K562 (cell line): ENCODE measurements around the gene RGL2. TPM values are rescaled to one million over a fixed set of nuclear protein-coding genes. Genes with fewer than 3 reads are reported as not detected.

ENCODE experiments used
- ATAC-seq: fragments of 200-7000 bp; cut with Tn5 transposase; 3 replicates; pipeline ENCODE4 v1.9.1; 2020; ENCODE audit warnings: moderate library complexity
- BruUV-seq: library from RNA; stranded (reverse); fragments of 400-500 nt; replicated peaks from 2 replicates; lab custom pipeline; 2021; lab: Mats Ljungman, UMichigan
- CTCF ChIA-PET: fragments of 300-600 bp; formaldehyde crosslinking; extraction: SDS; loops from one replicate; lab custom pipeline; 2021; ENCODE audit warnings: low intra/inter-chr PET ratio; lab: Yijun Ruan, JAX
- POLR2A ChIA-PET: fragments of 300-600, 350-650 bp; sonication (Branson Sonifier 250); formaldehyde crosslinking; extraction: SDS; loops from one replicate; lab custom pipeline; 2021; ENCODE audit warnings: antibody characterized with exemption, inconsistent platforms; lab: Yijun Ruan, JAX
- DNase-seq, 4 experiments: peaks; one replicate each; pipeline versions ENCODE4 v3.0.0 to v3.0.0-alpha.2; 2011 to 2018; ENCODE audit warnings: low spot score in 3 of 4, mixed read lengths in 3 of 4; ENCODE audit errors: extremely low read depth in 1 of 4
- FAIRE-seq: peaks from 2 replicates; lab custom pipeline; 2011; peaks lifted over from hg19 to GRCh38; lab: Jason Lieb, UNC
- H2AFZ ChIP-seq: 2 replicates; pipeline ENCODE4 v1.6.0; 2011; ENCODE audit warnings: low read depth, low read length, control low read depth, inconsistent platforms
- H3K27ac ChIP-seq: fragments of 200-600 bp; 3 replicates; pipeline ENCODE4 v1.8.0; 2011; ENCODE audit warnings: low read depth, mild to moderate bottlenecking, control low read depth, inconsistent platforms, low read length, moderate library complexity, mixed read lengths; ENCODE audit errors: extremely low read depth
- H3K27me3 ChIP-seq, 2 experiments: fragments of 300-600 bp in 1 of 2; 2 replicates in 1 of 2; 3 replicates in 1 of 2; pipeline versions ENCODE4 v1.6.0 to v1.8.0; 2011; ENCODE audit warnings: inconsistent platforms in 2 of 2, low read length in 2 of 2, mild to moderate bottlenecking in 1 of 2, mixed read lengths in 1 of 2, moderate library complexity in 1 of 2; ENCODE audit not compliant: control insufficient read depth in 2 of 2, insufficient read depth in 2 of 2
- H3K36me3 ChIP-seq: fragments of 300-600 bp; 3 replicates; pipeline ENCODE4 v1.8.0; 2011; ENCODE audit warnings: mild to moderate bottlenecking, low read length, inconsistent platforms; ENCODE audit not compliant: control insufficient read depth, insufficient read depth
- H3K4me1 ChIP-seq, 2 experiments: fragments of 200-600 bp in 1 of 2; replicated peaks in 1 of 2; 2 replicates in 1 of 2; 3 replicates in 1 of 2; pipeline versions ENCODE4 v1.5.1 to v1.8.0; 2011; ENCODE audit warnings: inconsistent platforms in 2 of 2, low read length in 2 of 2, mild to moderate bottlenecking in 1 of 2, mixed read lengths in 1 of 2, moderate library complexity in 1 of 2; ENCODE audit not compliant: control insufficient read depth in 2 of 2, insufficient read depth in 2 of 2
- H3K4me2 ChIP-seq: 2 replicates; pipeline ENCODE4 v1.6.1; 2011; ENCODE audit warnings: low read length, control low read depth, inconsistent platforms, mixed read lengths; ENCODE audit not compliant: insufficient read depth
- H3K4me3 ChIP-seq: fragments of 200-600 bp; sonication (generic), shearing (Covaris generic); 2 replicates; pipeline ENCODE4 v1.5.1; 2016; ENCODE audit warnings: control low read depth, inconsistent platforms
- H3K79me2 ChIP-seq: fragments of 200-600 bp; 3 replicates; pipeline ENCODE4 v1.8.0; 2011; ENCODE audit warnings: low read length, inconsistent platforms; ENCODE audit not compliant: control insufficient read depth, insufficient read depth
- H3K9ac ChIP-seq, 2 experiments: 2 replicates each; pipeline versions ENCODE4 v1.6.0 to v1.6.1; 2011; ENCODE audit warnings: low read depth in 2 of 2, low read length in 2 of 2, control low read depth in 1 of 2, inconsistent platforms in 1 of 2, mild to moderate bottlenecking in 1 of 2, mixed read lengths in 1 of 2; ENCODE audit not compliant: insufficient read depth in 1 of 2
- H3K9me1 ChIP-seq: one replicate; pipeline ENCODE4 v1.6.0; 2011; ENCODE audit warnings: inconsistent platforms, mild to moderate bottlenecking, low read length, moderate library complexity; ENCODE audit not compliant: control insufficient read depth, insufficient read depth
- H3K9me3 ChIP-seq: replicated peaks from 2 replicates; pipeline ENCODE4 v1.5.1; 2011; ENCODE audit warnings: low read depth, low read length, inconsistent platforms; ENCODE audit not compliant: control insufficient read depth, insufficient read depth
- H4K20me1 ChIP-seq: replicated peaks from 2 replicates; pipeline ENCODE4 v1.6.1; 2011; ENCODE audit warnings: low read length, inconsistent platforms, mixed read lengths; ENCODE audit not compliant: control insufficient read depth, insufficient read depth
- DMBX1 ChIP-seq: fragments of 250-450 bp; sonication (Bioruptor Pico); IDR thresholded peaks from 2 replicates; pipeline ENCODE4 v1.8.0; 2022; ENCODE audit warnings: inconsistent platforms, mild to moderate bottlenecking, moderate library complexity, borderline replicate concordance
- EHMT2 ChIP-seq: fragments of 450-650 bp; IDR thresholded peaks from 2 replicates; pipeline ENCODE4 v1.6.1; 2018; ENCODE audit warnings: antibody characterized with exemption
- GATAD2B ChIP-seq: fragments of 450-650 bp; IDR thresholded peaks from 2 replicates; pipeline ENCODE4 v1.6.1; 2017; ENCODE audit warnings: mild to moderate bottlenecking, borderline replicate concordance
- IRF2 ChIP-seq: sonication (generic); formaldehyde crosslinking; IDR thresholded peaks from 2 replicates; pipeline ENCODE4 v1.8.1; 2022; ENCODE audit warnings: mild to moderate bottlenecking, missing genetic modification reagents
- LEF1 ChIP-seq: fragments of 450-650 bp; IDR thresholded peaks from 2 replicates; pipeline ENCODE4 v1.6.1; 2016; ENCODE audit warnings: mild to moderate bottlenecking
- RBBP5 ChIP-seq: fragments of 200-600 bp; sonication (generic); IDR thresholded peaks from 2 replicates; pipeline ENCODE4 v1.6.1; 2012; ENCODE audit warnings: borderline replicate concordance, mild to moderate bottlenecking, low read length, control low read depth, inconsistent platforms; ENCODE audit not compliant: insufficient read depth, poor library complexity, severe bottlenecking
- RBM25 ChIP-seq: fragments of 200-400 bp; formaldehyde crosslinking; IDR thresholded peaks from 2 replicates; pipeline ENCODE4 v1.6.1; 2018; ENCODE audit warnings: low read length, low read depth, moderate library complexity; ENCODE audit not compliant: severe bottlenecking
- SMARCC2 ChIP-seq: fragments of 450-650 bp; IDR thresholded peaks from 2 replicates; pipeline ENCODE4 v1.6.1; 2017; ENCODE audit warnings: antibody characterized with exemption, moderate library complexity, mild to moderate bottlenecking, low read depth
- ZC3H11A ChIP-seq: IDR thresholded peaks from 2 replicates; pipeline ENCODE4 v1.6.1; 2012; ENCODE audit warnings: low read depth, low read length, improper control_type of control experiment
- ZFP36 ChIP-seq: fragments of 150-350 bp; IDR thresholded peaks from 2 replicates; pipeline ENCODE4 v1.6.1; 2018; ENCODE audit warnings: low read length, low read depth; ENCODE audit not compliant: partially characterized antibody
- WGBS: fragments of 100-300 bp; shearing (Covaris generic); methylation state at CpG from one replicate; pipeline ENCODE4 v1.1.6; 2016; ENCODE audit warnings: low coverage, mixed read lengths; ENCODE audit not compliant: insufficient coverage; ENCODE audit errors: missing lambda C conversion rate; 5-methylcytosine and 5-hydroxymethylcytosine counted together
- in situ Hi-C: fragments of 300-500 bp; cut with MboI; formaldehyde crosslinking; loops from 4 replicates; pipeline ENCODE4 v1.15.0; 2018; ENCODE audit warnings: inconsistent platforms, mixed read lengths
- intact Hi-C: fragments of 100-400 bp; cut with micrococcal nuclease; formaldehyde crosslinking; loops from 2 replicates; pipeline ENCODE4 v1.14.2; 2022
- polyA plus RNA-seq, 8 experiments: library from polyadenylated mRNA; depleted of rRNA in 4 of 8; stranded (reverse) in 5 of 8; unstranded in 3 of 8; fragments of >200 nt; fragmentation: Nextera tagmentation in 2 of 8; fragmentation: Illumina TruSeq in 1 of 8; extraction: Ambion mirVana in 2 of 8; extraction: Trizol in 1 of 8; gene quantifications; 2 replicates each; pipeline versions ENCODE4 v1.2.1 to v1.2.3, GENCODE V29; 2011 to 2014; ENCODE audit warnings: inconsistent platforms in 1 of 8, missing spikeins in 1 of 8
- total RNA-seq, 7 experiments: library from RNA; depleted of rRNA in 6 of 7; stranded (reverse); fragments of >200 nt in 6 of 7; fragmentation: Illumina TruSeq in 2 of 7; extraction: Trizol in 2 of 7; gene quantifications; 2 replicates each; pipeline versions ENCODE4 v1.2.1 to v1.2.3, GENCODE V29; 2011 to 2021; ENCODE audit warnings: low replicate concordance in 1 of 7
- TF ChIP-seq, protein P1 (sequence below): fragments of 450-650 bp; formaldehyde crosslinking; conservative IDR thresholded peaks from 2 replicates; pipeline ENCODE4 v1.4.0; 2022; ENCODE audit warnings: mild to moderate bottlenecking, missing genetic modification characterization
- TF ChIP-seq, protein P2 (sequence below), 3 experiments: IDR thresholded peaks in 2 of 3; conservative IDR thresholded peaks in 1 of 3; 2 replicates each; pipeline ENCODE4 v1.5.1; 2011 to 2012; ENCODE audit warnings: low read length in 3 of 3, mild to moderate bottlenecking in 3 of 3, control low read depth in 2 of 3, improper control_type of control experiment in 1 of 3, inconsistent platforms in 1 of 3, low read depth in 1 of 3, mixed read lengths in 1 of 3, moderate library complexity in 1 of 3; ENCODE audit not compliant: insufficient read depth in 2 of 3
- TF ChIP-seq, protein P3 (sequence below): sonication (generic); formaldehyde crosslinking; IDR thresholded peaks from 2 replicates; pipeline ENCODE4 v1.8.0; 2022; ENCODE audit warnings: mild to moderate bottlenecking, missing genetic modification reagents, borderline replicate concordance
- TF ChIP-seq, protein P4 (sequence below): IDR thresholded peaks from 2 replicates; pipeline ENCODE4 v1.6.1; 2011; ENCODE audit not compliant: insufficient read length; ENCODE audit errors: extremely low read depth
- TF ChIP-seq, protein P5 (sequence below): fragments of 250-450 bp; sonication (Bioruptor Pico); IDR thresholded peaks from 2 replicates; pipeline ENCODE4 v1.8.0; 2021; ENCODE audit warnings: borderline replicate concordance, mild to moderate bottlenecking, moderate library complexity; ENCODE audit not compliant: poor library complexity, severe bottlenecking

The RGL2 gene
- total and polyA plus RNA-seq, 9 of the 15 experiments (the other 6 are each of a cell fraction or from before 2014, with no cell fraction given), result 1.8 to 57.1 (median 19.5) TPM

DNA sequence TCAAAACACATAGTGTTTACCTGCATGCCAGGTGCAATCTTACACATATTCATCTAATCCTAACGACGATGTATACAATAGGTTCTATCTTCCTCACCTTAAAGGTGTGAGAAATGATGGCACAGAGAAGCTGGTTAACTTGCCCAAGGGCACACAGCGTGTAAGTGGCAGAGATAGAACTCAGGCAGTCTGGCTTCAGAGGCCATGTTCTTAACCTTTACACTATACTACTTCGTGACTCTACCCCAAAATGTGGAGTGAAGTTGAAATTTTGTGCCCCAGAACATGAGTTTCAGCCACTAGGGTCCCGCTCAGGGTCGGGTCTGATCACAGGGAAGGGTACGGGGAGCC lies 27.6 kb downstream of the RGL2 start:
- Histone ChIP-seq H3K4me3 (peak overlapping the region; percentile 93), H2AFZ (peak overlapping the region; percentile 99), H3K4me2 (peak overlapping the region; percentile 99), H3K36me3 (peaks cover 82% of the 10 kb centered on the region), H3K27ac (peak overlapping the region; percentile 98), H3K9me1 (no peaks in the 10 kb centered on the region), H3K9me3 (no peaks in the 10 kb centered on the region), H3K9ac (peak overlapping the region; percentile 93 to 100), H3K4me1 (peaks cover 6 to 34% of the 10 kb centered on the region in 2 experiments), H3K27me3 (no peaks in the 10 kb centered on the region; a peak in 1 of 5 replicates), H4K20me1 (peaks cover 34% of the 10 kb centered on the region), H3K79me2 (peaks cover 63% of the 10 kb centered on the region)
- DNase-seq (peak in 1 of 4 experiments; percentile 58), ATAC-seq (peak; percentile 45), FAIRE-seq (peak; percentile 62)
- under 1% methylated on average over 7 of the region's 7 CpGs for WGBS
- ChIA-PET POLR2A (interaction anchor here (0.5 to 3.2 kb wide), 33 partner anchors 9 to 1663 kb away, joined by 3 to 47 read pairs (median 4); partner anchors contain the start of genes HSD17B8, HSPA1B, PFDN6 and RING1), CTCF (no interaction called here)
- intact Hi-C loops (loop anchor here (10.0 kb wide), 1 partner anchor 304 kb away; no protein-coding TSS in a partner anchor), in situ Hi-C loops (loop anchor here (10.0 kb wide), 1 partner anchor 134 kb away; no protein-coding TSS in a partner anchor)
- no TSS peak for BruUV-seq
- no peak for TF ChIP-seq RBBP5
- peak; percentile 98 for TF ChIP-seq ZFP36
- TF ChIP-seq, protein P1, sequence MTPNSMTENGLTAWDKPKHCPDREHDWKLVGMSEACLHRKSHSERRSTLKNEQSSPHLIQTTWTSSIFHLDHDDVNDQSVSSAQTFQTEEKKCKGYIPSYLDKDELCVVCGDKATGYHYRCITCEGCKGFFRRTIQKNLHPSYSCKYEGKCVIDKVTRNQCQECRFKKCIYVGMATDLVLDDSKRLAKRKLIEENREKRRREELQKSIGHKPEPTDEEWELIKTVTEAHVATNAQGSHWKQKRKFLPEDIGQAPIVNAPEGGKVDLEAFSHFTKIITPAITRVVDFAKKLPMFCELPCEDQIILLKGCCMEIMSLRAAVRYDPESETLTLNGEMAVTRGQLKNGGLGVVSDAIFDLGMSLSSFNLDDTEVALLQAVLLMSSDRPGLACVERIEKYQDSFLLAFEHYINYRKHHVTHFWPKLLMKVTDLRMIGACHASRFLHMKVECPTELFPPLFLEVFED (CRISPR knock-in tag), result no peak
- no peak for TF ChIP-seq EHMT2
- 0 out of 2 replicates have a peak, but pooled peaks have one; percentile 15 for TF ChIP-seq SMARCC2
- TF ChIP-seq, protein P2, sequence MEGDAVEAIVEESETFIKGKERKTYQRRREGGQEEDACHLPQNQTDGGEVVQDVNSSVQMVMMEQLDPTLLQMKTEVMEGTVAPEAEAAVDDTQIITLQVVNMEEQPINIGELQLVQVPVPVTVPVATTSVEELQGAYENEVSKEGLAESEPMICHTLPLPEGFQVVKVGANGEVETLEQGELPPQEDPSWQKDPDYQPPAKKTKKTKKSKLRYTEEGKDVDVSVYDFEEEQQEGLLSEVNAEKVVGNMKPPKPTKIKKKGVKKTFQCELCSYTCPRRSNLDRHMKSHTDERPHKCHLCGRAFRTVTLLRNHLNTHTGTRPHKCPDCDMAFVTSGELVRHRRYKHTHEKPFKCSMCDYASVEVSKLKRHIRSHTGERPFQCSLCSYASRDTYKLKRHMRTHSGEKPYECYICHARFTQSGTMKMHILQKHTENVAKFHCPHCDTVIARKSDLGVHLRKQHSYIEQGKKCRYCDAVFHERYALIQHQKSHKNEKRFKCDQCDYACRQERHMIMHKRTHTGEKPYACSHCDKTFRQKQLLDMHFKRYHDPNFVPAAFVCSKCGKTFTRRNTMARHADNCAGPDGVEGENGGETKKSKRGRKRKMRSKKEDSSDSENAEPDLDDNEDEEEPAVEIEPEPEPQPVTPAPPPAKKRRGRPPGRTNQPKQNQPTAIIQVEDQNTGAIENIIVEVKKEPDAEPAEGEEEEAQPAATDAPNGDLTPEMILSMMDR (IDR thresholded peaks at IDR 0.05 in 2 of 3, conservative IDR thresholded peaks at IDR 0.05 in 1 of 3; ENCODE audit: insufficient read depth in 2 of 3, low read depth in 1 of 3, low read length in 3 of 3), result 0 out of 6 replicates have a peak, but pooled peaks of 2 of the 3 experiments have one; percentile 3 to 4
- TF ChIP-seq, protein P3, sequence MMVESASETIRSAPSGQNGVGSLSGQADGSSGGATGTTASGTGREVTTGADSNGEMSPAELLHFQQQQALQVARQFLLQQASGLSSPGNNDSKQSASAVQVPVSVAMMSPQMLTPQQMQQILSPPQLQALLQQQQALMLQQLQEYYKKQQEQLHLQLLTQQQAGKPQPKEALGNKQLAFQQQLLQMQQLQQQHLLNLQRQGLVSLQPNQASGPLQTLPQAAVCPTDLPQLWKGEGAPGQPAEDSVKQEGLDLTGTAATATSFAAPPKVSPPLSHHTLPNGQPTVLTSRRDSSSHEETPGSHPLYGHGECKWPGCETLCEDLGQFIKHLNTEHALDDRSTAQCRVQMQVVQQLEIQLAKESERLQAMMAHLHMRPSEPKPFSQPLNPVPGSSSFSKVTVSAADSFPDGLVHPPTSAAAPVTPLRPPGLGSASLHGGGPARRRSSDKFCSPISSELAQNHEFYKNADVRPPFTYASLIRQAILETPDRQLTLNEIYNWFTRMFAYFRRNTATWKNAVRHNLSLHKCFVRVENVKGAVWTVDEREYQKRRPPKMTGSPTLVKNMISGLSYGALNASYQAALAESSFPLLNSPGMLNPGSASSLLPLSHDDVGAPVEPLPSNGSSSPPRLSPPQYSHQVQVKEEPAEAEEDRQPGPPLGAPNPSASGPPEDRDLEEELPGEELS (CRISPR knock-in tag), result no peak
- 0 out of 2 replicates have a peak, but pooled peaks have one; percentile 84 for TF ChIP-seq ZC3H11A
- TF ChIP-seq RBM25, result peak; percentile 97
- TF ChIP-seq GATAD2B, result peak; percentile 36; the same call in 1 of the 2 replicates
- TF ChIP-seq IRF2 (CRISPR knock-in tag), result no peak
- TF ChIP-seq, protein P4, sequence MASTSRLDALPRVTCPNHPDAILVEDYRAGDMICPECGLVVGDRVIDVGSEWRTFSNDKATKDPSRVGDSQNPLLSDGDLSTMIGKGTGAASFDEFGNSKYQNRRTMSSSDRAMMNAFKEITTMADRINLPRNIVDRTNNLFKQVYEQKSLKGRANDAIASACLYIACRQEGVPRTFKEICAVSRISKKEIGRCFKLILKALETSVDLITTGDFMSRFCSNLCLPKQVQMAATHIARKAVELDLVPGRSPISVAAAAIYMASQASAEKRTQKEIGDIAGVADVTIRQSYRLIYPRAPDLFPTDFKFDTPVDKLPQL, result no peak
- TF ChIP-seq, protein P5, sequence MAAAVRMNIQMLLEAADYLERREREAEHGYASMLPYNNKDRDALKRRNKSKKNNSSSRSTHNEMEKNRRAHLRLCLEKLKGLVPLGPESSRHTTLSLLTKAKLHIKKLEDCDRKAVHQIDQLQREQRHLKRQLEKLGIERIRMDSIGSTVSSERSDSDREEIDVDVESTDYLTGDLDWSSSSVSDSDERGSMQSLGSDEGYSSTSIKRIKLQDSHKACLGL (CRISPR knock-in tag), result no peak
- TF ChIP-seq LEF1, result no peak
- TF ChIP-seq DMBX1, result no peak
